PC-3 (cell line): ENCODE results near the gene NADK. TPM values are rescaled to one million over a fixed set of nuclear protein-coding genes. Genes with fewer than 3 reads are reported as not detected.
A peak's percentile ranks its signal among the peaks of the same experiment; 100 is the strongest.

ENCODE experiments used
- ATAC-seq: fragments of 200-7000 bp; cut with Tn5 transposase; 2 replicates; pipeline ENCODE4 v1.9.1; 2020; ENCODE audit warnings: mild to moderate bottlenecking, moderate library complexity
- BruUV-seq: library from RNA; stranded (reverse); fragments of 400-500 nt; replicated peaks from 2 replicates; lab custom pipeline; 2021; lab: Mats Ljungman, UMichigan
- CTCF ChIA-PET: fragments of 300-600 bp; sonication (Branson Sonifier 250); formaldehyde crosslinking; loops from one replicate; lab custom pipeline; 2022; ENCODE audit warnings: antibody characterized with exemption; lab: Charles Lee
- POLR2A ChIA-PET: fragments of 300-600 bp; sonication (Branson Sonifier 250); formaldehyde crosslinking; loops from one replicate; lab custom pipeline; 2022; ENCODE audit warnings: antibody characterized with exemption; ENCODE audit not compliant: unreplicated experiment; lab: Charles Lee
- DNase-seq: peaks from one replicate; pipeline ENCODE4 v3.0.0-alpha.2; 2015
- H2AFZ ChIP-seq: fragments of 300-600 bp; sonication (generic); 2 replicates; pipeline ENCODE4 v1.6.0; 2016; ENCODE audit warnings: antibody characterized with exemption, low read length
- H3F3A ChIP-seq: fragments of 300-600 bp; sonication (generic); one replicate; pipeline ENCODE4 v1.6.0; 2017; ENCODE audit warnings: antibody characterized with exemption, low read length, control low read depth, mild to moderate bottlenecking; ENCODE audit not compliant: unreplicated experiment
- H3K27ac ChIP-seq: fragments of 300-600 bp; sonication (generic); 2 replicates; pipeline ENCODE4 v1.5.1; 2016; ENCODE audit warnings: mild to moderate bottlenecking, low read length
- H3K27me3 ChIP-seq: fragments of 300-600 bp; sonication (generic); 2 replicates; pipeline ENCODE4 v1.6.1; 2016; ENCODE audit warnings: low read length, mixed read lengths
- H3K36me3 ChIP-seq: fragments of 300-600 bp; sonication (generic); 2 replicates; pipeline ENCODE4 v1.6.1; 2016; ENCODE audit warnings: low read depth, mixed run types, low read length, mixed read lengths
- H3K4me1 ChIP-seq: fragments of 300-600 bp; sonication (generic); 2 replicates; pipeline ENCODE4 v1.5.1; 2016; ENCODE audit warnings: low read length; ENCODE audit not compliant: insufficient read depth
- H3K4me2 ChIP-seq: fragments of 300-600 bp; sonication (generic); 2 replicates; pipeline ENCODE4 v1.6.0; 2016; ENCODE audit warnings: low read length
- H3K4me3 ChIP-seq: fragments of 300-600 bp; sonication (generic); 2 replicates; pipeline ENCODE4 v1.5.1; 2016; ENCODE audit warnings: mild to moderate bottlenecking, low read length, mixed read lengths
- H3K79me2 ChIP-seq: fragments of 300-600 bp; sonication (generic); 2 replicates; pipeline ENCODE4 v1.6.1; 2017; ENCODE audit warnings: low read length, mixed read lengths
- H3K9ac ChIP-seq: fragments of 300-600 bp; sonication (generic); 2 replicates; pipeline ENCODE4 v1.6.0; 2016; ENCODE audit warnings: mild to moderate bottlenecking, low read length
- H3K9me2 ChIP-seq: fragments of 300-600 bp; sonication (generic); replicated peaks from 2 replicates; pipeline ENCODE4 v1.6.1; 2016; ENCODE audit warnings: mixed run types, low read length, mixed read lengths
- H3K9me3 ChIP-seq: fragments of 300-600 bp; sonication (generic); 2 replicates; pipeline ENCODE4 v1.6.1; 2016; ENCODE audit warnings: low read length, mixed read lengths
- H4K20me1 ChIP-seq: fragments of 300-600 bp; sonication (generic); 2 replicates; pipeline ENCODE4 v1.6.1; 2016; ENCODE audit warnings: low read length, mixed read lengths
- EZH2 ChIP-seq: fragments of 300-600 bp; sonication (generic); IDR thresholded peaks from one replicate; pipeline ENCODE4 v1.6.1; 2017; ENCODE audit warnings: antibody characterized with exemption, mild to moderate bottlenecking, low read length; ENCODE audit not compliant: unreplicated experiment
- EZH2phosphoT487 ChIP-seq: fragments of 300-600 bp; sonication (generic); IDR thresholded peaks from 2 replicates; pipeline ENCODE4 v1.6.1; 2018; ENCODE audit warnings: mild to moderate bottlenecking, antibody characterized with exemption, low read length, borderline replicate concordance
- intact Hi-C: fragments of 100-400 bp; cut with micrococcal nuclease; formaldehyde crosslinking; loops from 2 replicates; pipeline ENCODE4 v1.9.0; 2023
- total RNA-seq: library from RNA; depleted of rRNA; stranded (reverse); fragments of >200 nt; gene quantifications from 2 replicates; pipeline ENCODE4 v1.2.3, GENCODE V29; 2014
- TF ChIP-seq, protein P1 (sequence below): fragments of 300-600 bp; sonication (generic); conservative IDR thresholded peaks from 2 replicates; pipeline ENCODE4 v1.5.1; 2017; ENCODE audit warnings: antibody characterized with exemption, low read depth, mild to moderate bottlenecking, low read length

The NADK gene
- total RNA-seq, 1 experiment from 2014 or later = 130 TPM

DNA sequence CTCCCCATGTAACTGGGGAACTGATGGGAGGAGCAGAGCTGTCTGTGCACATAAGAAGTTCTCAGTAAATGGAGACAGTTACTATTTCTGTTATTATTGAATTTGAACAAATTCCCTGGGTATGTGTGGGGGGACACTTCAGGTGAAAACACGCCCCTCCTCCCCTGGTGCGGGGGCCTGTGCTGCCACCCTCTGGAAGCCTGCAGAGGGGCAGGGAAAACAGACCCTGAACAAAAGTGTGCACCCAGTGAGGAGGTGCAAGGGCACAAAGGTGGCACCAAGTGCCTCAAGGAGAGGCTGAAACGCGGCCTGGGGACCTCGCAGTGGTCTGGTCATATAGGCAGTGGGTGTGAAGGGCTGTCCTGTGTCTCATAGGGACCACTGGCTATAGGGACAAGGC, 18.2 kb upstream of the NADK start:
- Histone ChIP-seq H3K36me3 (peaks cover 78% of the 10 kb centered on the region), H3K9me2 (no peaks in the 10 kb centered on the region), H3K9ac (no peak overlapping the region), H2AFZ (no peak overlapping the region), H4K20me1 (peaks cover 15% of the 10 kb centered on the region; the same call in 1 of the 2 replicates), H3K9me3 (no peaks in the 10 kb centered on the region), H3K4me1 (no peaks in the 10 kb centered on the region), H3F3A (no peaks in the 10 kb centered on the region), H3K4me2 (no peak overlapping the region), H3K27me3 (no peaks in the 10 kb centered on the region), H3K4me3 (no peak overlapping the region), H3K27ac (no peak overlapping the region), H3K79me2 (peaks cover 23% of the 10 kb centered on the region; the same call in 1 of the 2 replicates)
- intact Hi-C loops = no loop called here
- POLR2A ChIA-PET = no interaction called here
- DNase-seq = no peak
- CTCF ChIA-PET = no interaction called here
- peak; percentile 40; the same call in 1 of the 2 replicates for ATAC-seq
- TF ChIP-seq, protein P1, sequence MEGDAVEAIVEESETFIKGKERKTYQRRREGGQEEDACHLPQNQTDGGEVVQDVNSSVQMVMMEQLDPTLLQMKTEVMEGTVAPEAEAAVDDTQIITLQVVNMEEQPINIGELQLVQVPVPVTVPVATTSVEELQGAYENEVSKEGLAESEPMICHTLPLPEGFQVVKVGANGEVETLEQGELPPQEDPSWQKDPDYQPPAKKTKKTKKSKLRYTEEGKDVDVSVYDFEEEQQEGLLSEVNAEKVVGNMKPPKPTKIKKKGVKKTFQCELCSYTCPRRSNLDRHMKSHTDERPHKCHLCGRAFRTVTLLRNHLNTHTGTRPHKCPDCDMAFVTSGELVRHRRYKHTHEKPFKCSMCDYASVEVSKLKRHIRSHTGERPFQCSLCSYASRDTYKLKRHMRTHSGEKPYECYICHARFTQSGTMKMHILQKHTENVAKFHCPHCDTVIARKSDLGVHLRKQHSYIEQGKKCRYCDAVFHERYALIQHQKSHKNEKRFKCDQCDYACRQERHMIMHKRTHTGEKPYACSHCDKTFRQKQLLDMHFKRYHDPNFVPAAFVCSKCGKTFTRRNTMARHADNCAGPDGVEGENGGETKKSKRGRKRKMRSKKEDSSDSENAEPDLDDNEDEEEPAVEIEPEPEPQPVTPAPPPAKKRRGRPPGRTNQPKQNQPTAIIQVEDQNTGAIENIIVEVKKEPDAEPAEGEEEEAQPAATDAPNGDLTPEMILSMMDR = peak; percentile 67
- no peak for TF ChIP-seq EZH2
- no TSS peak for BruUV-seq

GRCh38 chr1:1794999-1795398, 16.7 kb upstream of the NADK start:
- Histone ChIP-seq H3K36me3 (peaks cover 79% of the 10 kb centered on the region), H3K9me3 (no peaks in the 10 kb centered on the region), H3K79me2 (peaks cover 13% of the 10 kb centered on the region; the same call in 1 of the 2 replicates), H3K4me2 (no peak overlapping the region), H3K27ac (no peak overlapping the region), H4K20me1 (peaks cover 4% of the 10 kb centered on the region; the same call in 1 of the 2 replicates), H3K9ac (no peak overlapping the region), H3F3A (no peaks in the 10 kb centered on the region), H3K4me1 (no peaks in the 10 kb centered on the region), H2AFZ (no peak overlapping the region), H3K27me3 (no peaks in the 10 kb centered on the region), H3K4me3 (no peak overlapping the region), H3K9me2 (no peaks in the 10 kb centered on the region)
- ATAC-seq (no peak), DNase-seq (no peak)
- intact Hi-C loops = no loop called here
- TF ChIP-seq EZH2phosphoT487 (no peak), EZH2 (no peak)
- TF ChIP-seq, protein P1 = peak; percentile 24; the same call in 1 of the 2 replicates
- no TSS peak for BruUV-seq
- ChIA-PET POLR2A (no interaction called here), CTCF (no interaction called here)

DNA sequence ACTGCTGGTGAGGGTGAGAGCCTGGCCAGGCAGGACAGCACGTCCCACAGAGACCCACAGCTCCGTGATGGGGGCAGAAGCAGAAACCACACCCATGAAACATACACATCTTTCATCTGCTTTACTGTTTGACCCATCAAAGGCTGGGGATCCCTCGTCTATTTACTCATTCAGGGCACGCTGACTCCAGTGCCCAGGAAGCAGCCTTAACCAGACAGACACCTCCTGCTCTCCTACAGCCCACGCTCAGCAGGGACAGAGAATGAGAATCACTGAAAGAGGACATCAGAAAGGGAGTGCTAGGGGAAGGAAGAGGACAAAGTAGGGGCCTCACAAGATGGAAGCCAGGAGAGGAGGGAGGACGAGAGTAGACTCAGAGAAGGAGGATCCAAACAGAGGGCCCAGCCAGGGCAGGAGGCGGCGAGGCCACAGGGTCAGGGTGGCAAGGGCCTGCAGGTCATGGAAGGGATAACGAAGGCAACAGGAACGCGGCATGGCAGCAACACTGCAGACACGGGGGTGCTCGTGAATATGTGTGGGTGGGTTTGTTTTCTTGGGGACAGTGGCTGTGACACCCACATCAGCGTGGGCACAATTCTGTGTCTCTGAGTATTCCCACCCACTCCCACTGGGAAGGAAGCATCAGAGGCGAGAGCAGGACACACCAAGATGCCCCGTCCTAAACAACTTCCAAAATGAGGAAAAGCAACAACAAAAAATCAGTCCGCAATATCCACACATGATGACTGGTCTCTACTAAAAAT, 15.4 kb upstream of the NADK start:
- no peaks in the 10 kb centered on the region for H3K4me1 ChIP-seq
- no peaks in the 10 kb centered on the region for H3K9me2 ChIP-seq
- no peak overlapping the region for H3K9ac ChIP-seq
- H3K36me3 ChIP-seq = peaks cover 83% of the 10 kb centered on the region
- peaks cover 6% of the 10 kb centered on the region; the same call in 1 of the 2 replicates for H3K79me2 ChIP-seq
- H3F3A ChIP-seq = no peaks in the 10 kb centered on the region
- no peak for DNase-seq
- H3K4me3 ChIP-seq = no peak overlapping the region
- no peaks in the 10 kb centered on the region for H3K27me3 ChIP-seq
- no peak overlapping the region for H3K27ac ChIP-seq
- no peak overlapping the region for H3K4me2 ChIP-seq
- intact Hi-C loops = no loop called here
- ATAC-seq = no peak
- H3K9me3 ChIP-seq = no peaks in the 10 kb centered on the region
- no TSS peak for BruUV-seq
- H2AFZ ChIP-seq = no peak overlapping the region
- CTCF ChIA-PET = no interaction called here
- POLR2A ChIA-PET = no interaction called here
- H4K20me1 ChIP-seq = no peaks in the 10 kb centered on the region
- TF ChIP-seq, protein P1 = no peak
- TF ChIP-seq EZH2 = no peak
